OCI-LY7 (cell line): ENCODE measurements around the gene SLC25A47. TPM values are rescaled to one million over a fixed set of nuclear protein-coding genes. Genes with fewer than 3 reads are reported as not detected.
"Not testable (repeated sequence)": the region's sequence is repeated elsewhere in the genome, so short reads cannot be mapped to it uniquely, and the experiment has no call there.

Source experiments
- BruUV-seq: library from RNA; stranded (reverse); fragments of 400-500 nt; replicated peaks from 2 replicates; lab custom pipeline; 2021; lab: Mats Ljungman, UMichigan
- CTCF ChIA-PET: fragments of 300-600 bp; sonication (Branson Sonifier 250); formaldehyde crosslinking; loops from one replicate; lab custom pipeline; 2022; ENCODE audit warnings: antibody characterized with exemption; ENCODE audit not compliant: unreplicated experiment; lab: Charles Lee
- POLR2A ChIA-PET: fragments of 300-600 bp; sonication (Branson Sonifier 250); formaldehyde crosslinking; loops from one replicate; lab custom pipeline; 2022; ENCODE audit warnings: antibody characterized with exemption; lab: Charles Lee
- DNase-seq: peaks from one replicate; pipeline ENCODE4 v3.0.0-alpha.2; 2015; ENCODE audit warnings: low spot score
- H2AFZ ChIP-seq: fragments of 200-600 bp; sonication (generic), shearing (Covaris generic); 2 replicates; pipeline ENCODE4 v1.6.1; 2014; ENCODE audit warnings: mild to moderate bottlenecking, antibody characterized with exemption, low read length, moderate library complexity
- H3K27ac ChIP-seq: fragments of 200-600 bp; sonication (generic); 2 replicates; pipeline ENCODE4 v1.5.1; 2014; ENCODE audit warnings: mixed run types, low read depth, mild to moderate bottlenecking, moderate library complexity, low read length, inconsistent platforms; ENCODE audit not compliant: poor library complexity, severe bottlenecking
- H3K36me3 ChIP-seq: fragments of 200-600 bp; sonication (generic); 2 replicates; pipeline ENCODE4 v1.6.1; 2014; ENCODE audit warnings: mild to moderate bottlenecking, antibody characterized with exemption, low read length, moderate library complexity, mixed read lengths; ENCODE audit not compliant: insufficient read depth
- H3K4me1 ChIP-seq: fragments of 200-600 bp; sonication (generic); 2 replicates; pipeline ENCODE4 v1.5.1; 2014; ENCODE audit warnings: mild to moderate bottlenecking, low read length; ENCODE audit not compliant: insufficient read depth, poor library complexity, severe bottlenecking
- H3K4me2 ChIP-seq: fragments of 200-600 bp; sonication (generic); 2 replicates; pipeline ENCODE4 v1.6.1; 2014; ENCODE audit warnings: mild to moderate bottlenecking, low read length
- H3K4me3 ChIP-seq: fragments of 200-600 bp; sonication (generic); 2 replicates; pipeline ENCODE4 v1.5.1; 2014; ENCODE audit warnings: mild to moderate bottlenecking, low read depth, low read length; ENCODE audit not compliant: poor library complexity, severe bottlenecking
- H3K79me2 ChIP-seq: fragments of 200-600 bp; sonication (generic); 2 replicates; pipeline ENCODE4 v1.6.1; 2016; ENCODE audit warnings: low read depth, mild to moderate bottlenecking, low read length, moderate library complexity, mixed read lengths; ENCODE audit not compliant: insufficient read depth
- H3K9me2 ChIP-seq: fragments of 200-600 bp; sonication (generic); 2 replicates; pipeline ENCODE4 v1.6.1; 2016; ENCODE audit warnings: mild to moderate bottlenecking, low read length, mixed read lengths; ENCODE audit not compliant: insufficient read depth
- H3K9me3 ChIP-seq: fragments of 200-600 bp; sonication (generic); 2 replicates; pipeline ENCODE4 v1.6.1; 2014; ENCODE audit warnings: mild to moderate bottlenecking, mixed run types, low read length, mixed read lengths
- H4K20me1 ChIP-seq: fragments of 200-600 bp; sonication (generic); 2 replicates; pipeline ENCODE4 v1.6.1; 2014; ENCODE audit warnings: mild to moderate bottlenecking, antibody characterized with exemption, low read length, moderate library complexity, mixed read lengths; ENCODE audit not compliant: insufficient read depth
- EZH2phosphoT487 ChIP-seq: fragments of 200-600 bp; sonication (generic); IDR thresholded peaks from 2 replicates; pipeline ENCODE4 v1.6.1; 2018; ENCODE audit warnings: low read depth, borderline replicate concordance, mild to moderate bottlenecking, mixed run types, antibody characterized with exemption, low read length, moderate library complexity, mixed read lengths
- intact Hi-C: fragments of 100-400 bp; cut with micrococcal nuclease; formaldehyde crosslinking; loops from one replicate; pipeline ENCODE4 v1.10.0; 2022; ENCODE audit not compliant: unreplicated experiment
- total RNA-seq, 2 experiments: library from RNA; depleted of rRNA in 1 of 2; stranded (reverse); fragments of >200 nt in 1 of 2; shearing (Covaris generic) in 1 of 2; gene quantifications; 2 replicates each; pipeline ENCODE4 v1.2.3, GENCODE V29; 2014 to 2022
- TF ChIP-seq, protein P1 (sequence below): fragments of 200-600 bp; sonication (generic); conservative IDR thresholded peaks from 2 replicates; pipeline ENCODE4 v1.5.1; 2014; ENCODE audit warnings: mild to moderate bottlenecking, antibody characterized with exemption, low read length, moderate library complexity, mixed read lengths

SLC25A47 gene
- total RNA-seq, 2 experiments from 2014 or later: 0.44 TPM; not detected in 1

DNA sequence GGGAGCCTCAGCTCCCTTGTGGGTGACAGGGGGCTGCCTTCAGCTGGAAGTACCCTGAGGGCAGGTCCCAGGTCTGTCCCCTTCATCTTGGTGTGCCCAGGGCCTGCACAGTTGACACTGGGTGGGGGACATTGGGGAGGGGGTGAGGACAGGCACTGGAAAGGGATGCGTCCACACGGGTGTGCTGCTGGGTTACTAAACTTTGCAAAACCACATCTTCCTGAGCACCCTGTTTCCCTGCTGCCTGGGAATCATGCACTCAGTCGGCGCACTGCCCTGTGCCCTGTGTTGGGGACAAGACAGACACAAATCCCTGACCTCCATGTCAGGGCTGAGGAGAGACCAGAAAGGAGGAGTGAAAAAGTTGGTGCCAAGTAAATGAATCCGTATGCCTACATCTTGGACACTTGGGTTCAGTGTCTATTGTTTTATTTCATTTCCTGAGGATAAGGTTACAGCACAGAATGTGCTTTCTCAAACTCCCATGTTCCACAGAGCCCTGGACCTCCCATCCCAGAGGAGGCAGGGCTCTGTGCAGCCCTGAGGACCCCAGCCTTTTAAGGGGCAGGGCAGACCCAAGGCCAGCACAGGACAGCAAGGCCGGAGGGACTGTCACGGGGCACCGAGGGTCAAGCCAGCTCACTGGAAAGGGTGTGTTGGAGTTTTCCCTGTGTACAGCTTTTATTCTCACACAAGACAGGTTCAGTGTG, 14.0 kb upstream of the SLC25A47 start:
- ChIA-PET POLR2A (no interaction called here), CTCF (no interaction called here)
- Histone ChIP-seq H3K9me2 (no peaks in the 10 kb centered on the region), H3K36me3 (no peaks in the 10 kb centered on the region), H2AFZ (no peak overlapping the region), H3K9me3 (no peaks in the 10 kb centered on the region), H3K4me1 (peaks cover 17% of the 10 kb centered on the region), H3K4me3 (no peak overlapping the region), H3K4me2 (no peak overlapping the region), H3K27ac (no peak overlapping the region), H3K79me2 (no peaks in the 10 kb centered on the region), H4K20me1 (no peaks in the 10 kb centered on the region)
- no TSS peak for BruUV-seq
- TF ChIP-seq, protein P1, sequence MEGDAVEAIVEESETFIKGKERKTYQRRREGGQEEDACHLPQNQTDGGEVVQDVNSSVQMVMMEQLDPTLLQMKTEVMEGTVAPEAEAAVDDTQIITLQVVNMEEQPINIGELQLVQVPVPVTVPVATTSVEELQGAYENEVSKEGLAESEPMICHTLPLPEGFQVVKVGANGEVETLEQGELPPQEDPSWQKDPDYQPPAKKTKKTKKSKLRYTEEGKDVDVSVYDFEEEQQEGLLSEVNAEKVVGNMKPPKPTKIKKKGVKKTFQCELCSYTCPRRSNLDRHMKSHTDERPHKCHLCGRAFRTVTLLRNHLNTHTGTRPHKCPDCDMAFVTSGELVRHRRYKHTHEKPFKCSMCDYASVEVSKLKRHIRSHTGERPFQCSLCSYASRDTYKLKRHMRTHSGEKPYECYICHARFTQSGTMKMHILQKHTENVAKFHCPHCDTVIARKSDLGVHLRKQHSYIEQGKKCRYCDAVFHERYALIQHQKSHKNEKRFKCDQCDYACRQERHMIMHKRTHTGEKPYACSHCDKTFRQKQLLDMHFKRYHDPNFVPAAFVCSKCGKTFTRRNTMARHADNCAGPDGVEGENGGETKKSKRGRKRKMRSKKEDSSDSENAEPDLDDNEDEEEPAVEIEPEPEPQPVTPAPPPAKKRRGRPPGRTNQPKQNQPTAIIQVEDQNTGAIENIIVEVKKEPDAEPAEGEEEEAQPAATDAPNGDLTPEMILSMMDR: no peak
- DNase-seq: no peak
- intact Hi-C loops: no loop called here

GRCh38 chr14:100312110-100312876, 10.8 kb upstream of the SLC25A47 start:
- H3K27ac ChIP-seq, BruUV-seq, H3K4me2 ChIP-seq, H3K36me3 ChIP-seq, intact Hi-C loops, H3K9me2 ChIP-seq, H4K20me1 ChIP-seq, H3K79me2 ChIP-seq, H3K9me3 ChIP-seq, CTCF ChIA-PET, H3K4me3 ChIP-seq, H2AFZ ChIP-seq: not testable (repeated sequence)
- DNase-seq: peak; percentile 16
- POLR2A ChIA-PET: interaction anchor here (0.6 kb wide), 1 partner anchor 48 kb away, joined by 3 read pairs; no protein-coding TSS in a partner anchor
- peaks cover 11% of the 10 kb centered on the region for H3K4me1 ChIP-seq

- Histone ChIP-seq H3K27ac (no peak overlapping the region), H3K36me3 (no peaks in the 10 kb centered on the region), H3K79me2 (no peaks in the 10 kb centered on the region), H3K9me3 (no peaks in the 10 kb centered on the region), H3K9me2 (no peaks in the 10 kb centered on the region), H3K4me2 (no peak overlapping the region), H3K4me3 (no peak overlapping the region), H3K4me1 (peaks cover 15% of the 10 kb centered on the region), H2AFZ (no peak overlapping the region; the same call in 1 of the 2 replicates), H4K20me1 (no peaks in the 10 kb centered on the region)
- no peak for TF ChIP-seq EZH2phosphoT487
- TF ChIP-seq, protein P1: no peak
- no peak for DNase-seq
- POLR2A ChIA-PET: no interaction called here
- CTCF ChIA-PET: no interaction called here
- intact Hi-C loops: no loop called here
- no TSS peak for BruUV-seq
These were observed 10.2 kb upstream of the SLC25A47 start for GRCh38 chr14:100312877-100313400.
